SU-DHL-6 (cell line): Measurements from ENCODE around the gene LCE1E.

Experiments
- H2AFZ ChIP-seq: fragments of 200-600 bp; sonication (generic); 2 replicates; pipeline ENCODE4 v1.6.1; 2014; ENCODE audit warnings: low read depth, mild to moderate bottlenecking, moderate library complexity, mixed read lengths, antibody characterized with exemption, low read length; ENCODE audit not compliant: severe bottlenecking
- H3F3A ChIP-seq: fragments of 200-600 bp; shearing (Covaris generic); 2 replicates; pipeline ENCODE4 v1.6.0; 2016; ENCODE audit warnings: antibody characterized with exemption, mild to moderate bottlenecking; ENCODE audit not compliant: insufficient read depth
- H3K27ac ChIP-seq: fragments of 200-600 bp; sonication (generic); 2 replicates; pipeline ENCODE4 v1.5.1; 2016; ENCODE audit warnings: low read depth, mild to moderate bottlenecking, low read length, moderate library complexity, mixed read lengths
- H3K27me3 ChIP-seq: fragments of 200-600 bp; sonication (generic), shearing (Covaris generic); 2 replicates; pipeline ENCODE4 v1.6.0; 2014; ENCODE audit warnings: mild to moderate bottlenecking, low read length
- H3K36me3 ChIP-seq: fragments of 200-600 bp; sonication (generic); 2 replicates; pipeline ENCODE4 v1.6.1; 2014; ENCODE audit warnings: mild to moderate bottlenecking, low read length, mixed read lengths
- H3K4me2 ChIP-seq: fragments of 300-600, 200-600 bp; shearing (Covaris generic), sonication (generic); 2 replicates; pipeline ENCODE4 v1.6.0; 2014; ENCODE audit warnings: low read length, low read depth, mild to moderate bottlenecking; ENCODE audit not compliant: poor library complexity, severe bottlenecking
- H3K4me3 ChIP-seq: fragments of 200-600 bp; sonication (generic); 2 replicates; pipeline ENCODE4 v1.5.1; 2014; ENCODE audit warnings: antibody characterized with exemption, low read length, mild to moderate bottlenecking, mixed read lengths; ENCODE audit not compliant: insufficient read depth, poor library complexity, severe bottlenecking
- H3K79me2 ChIP-seq: fragments of 200-600 bp; sonication (generic); 2 replicates; pipeline ENCODE4 v1.6.1; 2014; ENCODE audit warnings: mild to moderate bottlenecking, low read length, moderate library complexity; ENCODE audit not compliant: insufficient read depth
- H3K9ac ChIP-seq: fragments of 200-600 bp; sonication (generic); 2 replicates; pipeline ENCODE4 v1.7.0; 2014; ENCODE audit warnings: mild to moderate bottlenecking, low read length
- H3K9me2 ChIP-seq: fragments of 200-600 bp; sonication (generic); replicated peaks from 2 replicates; pipeline ENCODE4 v1.6.1; 2014; ENCODE audit warnings: low read length; ENCODE audit not compliant: insufficient read depth
- H3K9me3 ChIP-seq: fragments of 200-600 bp; sonication (generic); 2 replicates; pipeline ENCODE4 v1.6.1; 2014; ENCODE audit warnings: low read length, mixed read lengths; ENCODE audit not compliant: insufficient read depth
- H4K20me1 ChIP-seq: fragments of 200-600 bp; sonication (generic); 2 replicates; pipeline ENCODE4 v1.6.1; 2014; ENCODE audit warnings: low read depth, mild to moderate bottlenecking, antibody characterized with exemption, low read length, moderate library complexity, mixed read lengths
- EZH2phosphoT487 ChIP-seq: fragments of 200-600 bp; sonication (generic), shearing (Covaris generic); conservative IDR thresholded peaks from 2 replicates; pipeline ENCODE4 v1.6.1; 2018; ENCODE audit warnings: mild to moderate bottlenecking, antibody characterized with exemption, low read length, moderate library complexity, mixed read lengths
- TF ChIP-seq, protein P1 (sequence below): fragments of 200-600 bp; sonication (generic); IDR thresholded peaks from one replicate; pipeline ENCODE4 v1.5.1; 2017; ENCODE audit warnings: antibody characterized with exemption, mild to moderate bottlenecking, low read length, moderate library complexity; ENCODE audit not compliant: insufficient read depth, poor library complexity, severe bottlenecking

The LCE1E gene

GRCh38 chr1:152774875-152775274 lies 11.2 kb upstream of the LCE1E start, which contains the start of gene LCE1F:
LCE1F (plus strand) TSS chr1:152775140; CDS start chr1:152776372, 1,232 bp downstream.
- no peak within 1 kb of the TSS for H2AFZ ChIP-seq
- H3K9me3 ChIP-seq: no peaks in the 10 kb centered on the region
- H3K9ac ChIP-seq: no peak within 1 kb of the TSS
- no peaks in the 10 kb centered on the region for H4K20me1 ChIP-seq
- H3K4me2 ChIP-seq: no peak within 1 kb of the TSS
- TF ChIP-seq EZH2phosphoT487: no peak
- TF ChIP-seq, protein P1, sequence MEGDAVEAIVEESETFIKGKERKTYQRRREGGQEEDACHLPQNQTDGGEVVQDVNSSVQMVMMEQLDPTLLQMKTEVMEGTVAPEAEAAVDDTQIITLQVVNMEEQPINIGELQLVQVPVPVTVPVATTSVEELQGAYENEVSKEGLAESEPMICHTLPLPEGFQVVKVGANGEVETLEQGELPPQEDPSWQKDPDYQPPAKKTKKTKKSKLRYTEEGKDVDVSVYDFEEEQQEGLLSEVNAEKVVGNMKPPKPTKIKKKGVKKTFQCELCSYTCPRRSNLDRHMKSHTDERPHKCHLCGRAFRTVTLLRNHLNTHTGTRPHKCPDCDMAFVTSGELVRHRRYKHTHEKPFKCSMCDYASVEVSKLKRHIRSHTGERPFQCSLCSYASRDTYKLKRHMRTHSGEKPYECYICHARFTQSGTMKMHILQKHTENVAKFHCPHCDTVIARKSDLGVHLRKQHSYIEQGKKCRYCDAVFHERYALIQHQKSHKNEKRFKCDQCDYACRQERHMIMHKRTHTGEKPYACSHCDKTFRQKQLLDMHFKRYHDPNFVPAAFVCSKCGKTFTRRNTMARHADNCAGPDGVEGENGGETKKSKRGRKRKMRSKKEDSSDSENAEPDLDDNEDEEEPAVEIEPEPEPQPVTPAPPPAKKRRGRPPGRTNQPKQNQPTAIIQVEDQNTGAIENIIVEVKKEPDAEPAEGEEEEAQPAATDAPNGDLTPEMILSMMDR: no peak
- H3K79me2 ChIP-seq: no peaks in the 10 kb centered on the region
- H3F3A ChIP-seq: no peaks in the 10 kb centered on the region
- H3K36me3 ChIP-seq: no peaks in the 10 kb centered on the region
- no peaks in the 10 kb centered on the region for H3K27me3 ChIP-seq
- no peak within 1 kb of the TSS for H3K4me3 ChIP-seq
- no peak within 1 kb of the TSS for H3K27ac ChIP-seq
- H3K9me2 ChIP-seq: no peaks in the 10 kb centered on the region

DNA sequence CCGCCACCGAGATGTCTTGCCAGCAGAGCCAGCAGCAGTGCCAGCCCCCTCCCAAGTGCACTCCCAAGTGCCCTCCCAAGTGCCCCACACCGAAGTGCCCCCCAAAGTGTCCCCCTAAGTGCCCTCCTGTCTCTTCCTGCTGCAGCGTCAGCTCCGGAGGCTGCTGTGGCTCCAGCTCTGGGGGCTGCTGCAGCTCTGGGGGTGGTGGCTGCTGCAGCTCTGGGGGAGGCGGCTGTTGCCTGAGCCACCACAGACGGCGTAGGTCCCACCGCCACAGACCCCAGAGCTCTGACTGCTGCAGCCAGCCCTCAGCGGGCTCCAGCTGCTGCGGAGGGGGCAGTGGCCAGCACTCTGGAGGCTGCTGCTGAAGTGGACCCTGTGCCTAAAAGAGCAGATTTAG lies 9.7 kb upstream of the LCE1E start:
- TF ChIP-seq, protein P1: no peak
- TF ChIP-seq EZH2phosphoT487: no peak
- H3K79me2 ChIP-seq: no peaks in the 10 kb centered on the region
- no peaks in the 10 kb centered on the region for H3K36me3 ChIP-seq
- H2AFZ ChIP-seq: no peak overlapping the region
- no peaks in the 10 kb centered on the region for H3K9me2 ChIP-seq
- H3F3A ChIP-seq: no peaks in the 10 kb centered on the region
- H3K27ac ChIP-seq: no peak overlapping the region
- H3K4me3 ChIP-seq: no peak overlapping the region
- no peak overlapping the region for H3K9ac ChIP-seq
- no peaks in the 10 kb centered on the region for H3K9me3 ChIP-seq
- H4K20me1 ChIP-seq: no peaks in the 10 kb centered on the region
- H3K4me2 ChIP-seq: no peak overlapping the region
- H3K27me3 ChIP-seq: no peaks in the 10 kb centered on the region

- no peaks in the 10 kb centered on the region for H3K27me3 ChIP-seq
- no peaks in the 10 kb centered on the region for H3K36me3 ChIP-seq
- TF ChIP-seq, protein P1: peak; percentile 39
- no peak for TF ChIP-seq EZH2phosphoT487
- no peaks in the 10 kb centered on the region for H3K9me3 ChIP-seq
- H3K4me3 ChIP-seq: no peak overlapping the region
- no peak overlapping the region for H2AFZ ChIP-seq
- H3F3A ChIP-seq: no peaks in the 10 kb centered on the region
- H4K20me1 ChIP-seq: no peaks in the 10 kb centered on the region
- no peaks in the 10 kb centered on the region for H3K79me2 ChIP-seq
- no peak overlapping the region for H3K27ac ChIP-seq
- no peak overlapping the region for H3K4me2 ChIP-seq
- no peak overlapping the region for H3K9ac ChIP-seq
- no peaks in the 10 kb centered on the region for H3K9me2 ChIP-seq
Observed at GRCh38 chr1:152777510-152778137, 8.4 kb upstream of the LCE1E start.
